ENCODE measurements around the gene PTPN18. TPM values are rescaled to one million over a fixed set of nuclear protein-coding genes. Genes with fewer than 3 reads are reported as not detected.

Gene PTPN18
- total and polyA plus RNA-seq, 2 experiments from 2014 or later, result 27.6 to 36.3 TPM

GRCh38 chr2:130387071-130387400 is 31.2 kb downstream of the PTPN18 start:
- TF ChIP-seq CTCF (IDR thresholded peaks at IDR 0.05; ENCODE audit: low read depth, low read length), result no peak
- Histone ChIP-seq H3K4me3 (no peak overlapping the region), H3K9me3 (ENCODE audit: low read depth) (no peaks in the 10 kb centered on the region), H3K4me1 (ENCODE audit: low read depth) (no peaks in the 10 kb centered on the region), H3K27me3 (no peaks in the 10 kb centered on the region), H3K36me3 (no peaks in the 10 kb centered on the region), H3K27ac (no peak overlapping the region)
- no peak for DNase-seq (ENCODE audit: low read depth in 1 of 2, low spot score in 1 of 2)

GRCh38 chr2:130387804-130388203 is 31.9 kb downstream of the PTPN18 start:
- Histone ChIP-seq H3K27me3 (no peaks in the 10 kb centered on the region), H3K4me1 (ENCODE audit: low read depth) (no peaks in the 10 kb centered on the region), H3K4me3 (no peak overlapping the region), H3K9me3 (ENCODE audit: low read depth) (no peaks in the 10 kb centered on the region), H3K27ac (no peak overlapping the region), H3K36me3 (no peaks in the 10 kb centered on the region)
- TF ChIP-seq CTCF (IDR thresholded peaks at IDR 0.05; ENCODE audit: low read depth, low read length), result no peak
- DNase-seq (ENCODE audit: low read depth in 1 of 2, low spot score in 1 of 2), result no peak

- DNase-seq (ENCODE audit: low read depth in 1 of 2, low spot score in 1 of 2), result peak in 1 of 2 donors; percentile 57
- no peak overlapping the region for H3K27ac ChIP-seq
- H3K36me3 ChIP-seq, result no peaks in the 10 kb centered on the region
- no peak for TF ChIP-seq CTCF (IDR thresholded peaks at IDR 0.05; ENCODE audit: low read depth, low read length)
- no peaks in the 10 kb centered on the region for H3K4me1 ChIP-seq (ENCODE audit: low read depth)
- H3K9me3 ChIP-seq (ENCODE audit: low read depth), result no peaks in the 10 kb centered on the region
- no peaks in the 10 kb centered on the region for H3K27me3 ChIP-seq
- H3K4me3 ChIP-seq, result no peak overlapping the region
Measured at GRCh38 chr2:130388221-130388907, 32.5 kb downstream of the PTPN18 start.

GRCh38 chr2:130389358-130389757 is 33.5 kb downstream of the PTPN18 start:
- H3K27ac ChIP-seq, result no peak overlapping the region
- no peaks in the 10 kb centered on the region for H3K27me3 ChIP-seq
- DNase-seq (ENCODE audit: low read depth in 1 of 2, low spot score in 1 of 2), result no peak
- TF ChIP-seq CTCF (IDR thresholded peaks at IDR 0.05; ENCODE audit: low read depth, low read length), result no peak
- H3K4me1 ChIP-seq (ENCODE audit: low read depth), result no peaks in the 10 kb centered on the region
- no peaks in the 10 kb centered on the region for H3K9me3 ChIP-seq (ENCODE audit: low read depth)
- H3K4me3 ChIP-seq, result no peak overlapping the region
- no peaks in the 10 kb centered on the region for H3K36me3 ChIP-seq

- H3K9me3 ChIP-seq (ENCODE audit: low read depth), result no peaks in the 10 kb centered on the region
- no peak for DNase-seq (ENCODE audit: low read depth in 1 of 2, low spot score in 1 of 2)
- H3K27me3 ChIP-seq, result no peaks in the 10 kb centered on the region
- TF ChIP-seq CTCF (IDR thresholded peaks at IDR 0.05; ENCODE audit: low read depth, low read length), result no peak
- H3K27ac ChIP-seq, result no peak overlapping the region
- H3K4me1 ChIP-seq (ENCODE audit: low read depth), result no peaks in the 10 kb centered on the region
- H3K36me3 ChIP-seq, result no peaks in the 10 kb centered on the region
- H3K4me3 ChIP-seq, result no peak overlapping the region
Measured at GRCh38 chr2:130389783-130390182, 33.9 kb downstream of the PTPN18 start.
